SU-DHL-6 (cell line): Measurements from ENCODE around the gene MMP19.
A peak's percentile ranks its signal among the peaks of the same experiment; 100 is the strongest.

Experiments
- H2AFZ ChIP-seq: fragments of 200-600 bp; sonication (generic); 2 replicates; pipeline ENCODE4 v1.6.1; 2014; ENCODE audit warnings: low read depth, mild to moderate bottlenecking, moderate library complexity, mixed read lengths, antibody characterized with exemption, low read length; ENCODE audit not compliant: severe bottlenecking
- H3F3A ChIP-seq: fragments of 200-600 bp; shearing (Covaris generic); 2 replicates; pipeline ENCODE4 v1.6.0; 2016; ENCODE audit warnings: antibody characterized with exemption, mild to moderate bottlenecking; ENCODE audit not compliant: insufficient read depth
- H3K27ac ChIP-seq: fragments of 200-600 bp; sonication (generic); 2 replicates; pipeline ENCODE4 v1.5.1; 2016; ENCODE audit warnings: low read depth, mild to moderate bottlenecking, low read length, moderate library complexity, mixed read lengths
- H3K27me3 ChIP-seq: fragments of 200-600 bp; sonication (generic), shearing (Covaris generic); 2 replicates; pipeline ENCODE4 v1.6.0; 2014; ENCODE audit warnings: mild to moderate bottlenecking, low read length
- H3K36me3 ChIP-seq: fragments of 200-600 bp; sonication (generic); 2 replicates; pipeline ENCODE4 v1.6.1; 2014; ENCODE audit warnings: mild to moderate bottlenecking, low read length, mixed read lengths
- H3K4me2 ChIP-seq: fragments of 300-600, 200-600 bp; shearing (Covaris generic), sonication (generic); 2 replicates; pipeline ENCODE4 v1.6.0; 2014; ENCODE audit warnings: low read length, low read depth, mild to moderate bottlenecking; ENCODE audit not compliant: poor library complexity, severe bottlenecking
- H3K4me3 ChIP-seq: fragments of 200-600 bp; sonication (generic); 2 replicates; pipeline ENCODE4 v1.5.1; 2014; ENCODE audit warnings: antibody characterized with exemption, low read length, mild to moderate bottlenecking, mixed read lengths; ENCODE audit not compliant: insufficient read depth, poor library complexity, severe bottlenecking
- H3K79me2 ChIP-seq: fragments of 200-600 bp; sonication (generic); 2 replicates; pipeline ENCODE4 v1.6.1; 2014; ENCODE audit warnings: mild to moderate bottlenecking, low read length, moderate library complexity; ENCODE audit not compliant: insufficient read depth
- H3K9ac ChIP-seq: fragments of 200-600 bp; sonication (generic); 2 replicates; pipeline ENCODE4 v1.7.0; 2014; ENCODE audit warnings: mild to moderate bottlenecking, low read length
- H3K9me2 ChIP-seq: fragments of 200-600 bp; sonication (generic); replicated peaks from 2 replicates; pipeline ENCODE4 v1.6.1; 2014; ENCODE audit warnings: low read length; ENCODE audit not compliant: insufficient read depth
- H3K9me3 ChIP-seq: fragments of 200-600 bp; sonication (generic); 2 replicates; pipeline ENCODE4 v1.6.1; 2014; ENCODE audit warnings: low read length, mixed read lengths; ENCODE audit not compliant: insufficient read depth
- H4K20me1 ChIP-seq: fragments of 200-600 bp; sonication (generic); 2 replicates; pipeline ENCODE4 v1.6.1; 2014; ENCODE audit warnings: low read depth, mild to moderate bottlenecking, antibody characterized with exemption, low read length, moderate library complexity, mixed read lengths
- EZH2phosphoT487 ChIP-seq: fragments of 200-600 bp; sonication (generic), shearing (Covaris generic); conservative IDR thresholded peaks from 2 replicates; pipeline ENCODE4 v1.6.1; 2018; ENCODE audit warnings: mild to moderate bottlenecking, antibody characterized with exemption, low read length, moderate library complexity, mixed read lengths
- TF ChIP-seq, protein P1 (sequence below): fragments of 200-600 bp; sonication (generic); IDR thresholded peaks from one replicate; pipeline ENCODE4 v1.5.1; 2017; ENCODE audit warnings: antibody characterized with exemption, mild to moderate bottlenecking, low read length, moderate library complexity; ENCODE audit not compliant: insufficient read depth, poor library complexity, severe bottlenecking

The MMP19 gene

DNA sequence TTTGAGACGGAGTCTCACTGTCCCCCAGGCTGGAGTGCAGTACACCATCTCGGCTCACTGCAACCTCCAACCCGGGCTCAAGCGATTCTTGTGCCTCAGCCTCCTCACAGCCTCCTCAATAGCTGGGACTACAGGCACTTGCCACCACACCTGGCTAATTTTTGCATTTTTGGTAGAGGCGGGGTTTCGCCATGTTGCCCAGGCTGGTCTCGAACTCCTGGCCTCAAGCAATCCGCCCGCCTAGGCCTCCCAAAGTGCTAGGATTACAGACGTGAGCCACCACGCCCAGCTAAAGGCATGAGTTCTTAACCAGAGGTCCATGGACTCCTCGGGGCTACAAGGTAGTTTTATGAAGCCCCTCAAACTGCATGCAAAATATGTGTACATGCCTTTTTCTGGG lies 27.3 kb downstream of the MMP19 start:
- Histone ChIP-seq H3K36me3 (0 out of 2 replicates have a peak, but pooled peaks cover under 1% of the 10 kb centered on the region), H3K4me3 (peak overlapping the region; percentile 80), H3K27me3 (no peaks in the 10 kb centered on the region), H3F3A (peaks cover 8% of the 10 kb centered on the region; the same call in 1 of the 2 replicates), H3K9me2 (no peaks in the 10 kb centered on the region), H3K79me2 (peaks cover 86% of the 10 kb centered on the region), H4K20me1 (peaks cover 8% of the 10 kb centered on the region; the same call in 1 of the 2 replicates), H3K4me2 (peak overlapping the region; percentile 95), H3K9me3 (no peaks in the 10 kb centered on the region), H3K27ac (no peak overlapping the region), H3K9ac (peak overlapping the region; percentile 83), H2AFZ (no peak overlapping the region)
- no peak for TF ChIP-seq EZH2phosphoT487
- TF ChIP-seq, protein P1, sequence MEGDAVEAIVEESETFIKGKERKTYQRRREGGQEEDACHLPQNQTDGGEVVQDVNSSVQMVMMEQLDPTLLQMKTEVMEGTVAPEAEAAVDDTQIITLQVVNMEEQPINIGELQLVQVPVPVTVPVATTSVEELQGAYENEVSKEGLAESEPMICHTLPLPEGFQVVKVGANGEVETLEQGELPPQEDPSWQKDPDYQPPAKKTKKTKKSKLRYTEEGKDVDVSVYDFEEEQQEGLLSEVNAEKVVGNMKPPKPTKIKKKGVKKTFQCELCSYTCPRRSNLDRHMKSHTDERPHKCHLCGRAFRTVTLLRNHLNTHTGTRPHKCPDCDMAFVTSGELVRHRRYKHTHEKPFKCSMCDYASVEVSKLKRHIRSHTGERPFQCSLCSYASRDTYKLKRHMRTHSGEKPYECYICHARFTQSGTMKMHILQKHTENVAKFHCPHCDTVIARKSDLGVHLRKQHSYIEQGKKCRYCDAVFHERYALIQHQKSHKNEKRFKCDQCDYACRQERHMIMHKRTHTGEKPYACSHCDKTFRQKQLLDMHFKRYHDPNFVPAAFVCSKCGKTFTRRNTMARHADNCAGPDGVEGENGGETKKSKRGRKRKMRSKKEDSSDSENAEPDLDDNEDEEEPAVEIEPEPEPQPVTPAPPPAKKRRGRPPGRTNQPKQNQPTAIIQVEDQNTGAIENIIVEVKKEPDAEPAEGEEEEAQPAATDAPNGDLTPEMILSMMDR = no peak

DNA sequence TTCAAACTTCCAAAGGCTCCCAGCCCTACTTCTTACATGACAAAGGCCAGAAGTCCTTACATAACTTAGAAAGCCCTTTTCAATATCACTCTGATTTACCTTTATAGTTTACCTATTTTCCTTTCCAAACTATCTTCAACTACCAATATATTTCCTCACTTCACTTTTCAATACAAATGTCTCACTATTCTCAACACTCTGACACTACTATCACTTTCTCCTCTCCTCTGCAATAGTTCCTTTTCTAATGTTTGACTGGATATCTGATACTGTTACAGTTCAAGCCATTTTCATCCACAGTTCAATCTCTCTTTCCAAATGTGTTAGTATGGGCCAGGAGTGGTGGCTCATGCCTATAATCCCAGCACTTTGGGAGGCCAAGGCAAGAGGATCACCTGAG lies 28.5 kb downstream of the MMP19 start:
- no peaks in the 10 kb centered on the region for H3K36me3 ChIP-seq
- TF ChIP-seq EZH2phosphoT487 = no peak
- TF ChIP-seq, protein P1 = no peak
- H3K4me2 ChIP-seq = no peak overlapping the region
- 0 out of 2 replicates have a peak, but pooled peaks cover 1% of the 10 kb centered on the region for H3F3A ChIP-seq
- H3K9ac ChIP-seq = no peak overlapping the region
- no peak overlapping the region for H3K27ac ChIP-seq
- no peaks in the 10 kb centered on the region for H3K9me3 ChIP-seq
- no peaks in the 10 kb centered on the region for H3K27me3 ChIP-seq
- no peak overlapping the region for H3K4me3 ChIP-seq
- H4K20me1 ChIP-seq = peaks cover 8% of the 10 kb centered on the region; the same call in 1 of the 2 replicates
- no peak overlapping the region for H2AFZ ChIP-seq
- H3K79me2 ChIP-seq = peaks cover 94% of the 10 kb centered on the region
- H3K9me2 ChIP-seq = no peaks in the 10 kb centered on the region

DNA sequence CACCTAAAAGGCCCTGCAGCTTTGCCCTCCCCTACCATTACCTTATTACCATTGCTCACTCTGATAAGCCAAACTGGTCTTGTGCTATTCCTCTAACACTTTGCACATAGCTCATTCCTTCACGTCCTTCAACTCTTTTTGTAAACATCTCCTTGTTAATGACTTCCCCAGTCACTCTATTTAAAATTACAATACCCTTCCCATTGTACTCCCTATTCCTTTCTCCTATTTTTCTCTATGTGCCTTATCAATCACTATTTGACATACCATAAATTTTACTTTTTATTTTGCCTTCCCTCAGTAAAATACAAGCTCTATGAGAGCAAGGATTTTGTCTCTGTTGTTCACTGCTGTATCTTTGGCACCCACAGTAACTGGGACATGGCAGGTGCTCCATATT lies 30.6 kb downstream of the MMP19 start:
- H3K4me2 ChIP-seq = no peak overlapping the region
- peaks cover 9% of the 10 kb centered on the region; the same call in 1 of the 2 replicates for H3K36me3 ChIP-seq

More for the DNA sequence above, 30.6 kb downstream of the MMP19 start:
- no peak for TF ChIP-seq EZH2phosphoT487
- TF ChIP-seq, protein P1 = no peak
- peaks cover 99% of the 10 kb centered on the region for H3K79me2 ChIP-seq
- H3K27me3 ChIP-seq = no peaks in the 10 kb centered on the region
- H3F3A ChIP-seq = no peaks in the 10 kb centered on the region
- no peak overlapping the region for H3K27ac ChIP-seq
- no peak overlapping the region for H3K9ac ChIP-seq
- H4K20me1 ChIP-seq = peaks cover 11% of the 10 kb centered on the region; the same call in 1 of the 2 replicates
- H3K4me3 ChIP-seq = no peak overlapping the region
- no peaks in the 10 kb centered on the region for H3K9me3 ChIP-seq
- no peak overlapping the region for H2AFZ ChIP-seq
- H3K9me2 ChIP-seq = no peaks in the 10 kb centered on the region
